RWPE1 (cell line): ENCODE measurements around the gene OTUD7B.

Experiments
- CTCF ChIA-PET: fragments of 350-600 bp; sonication (Branson Sonifier 250); formaldehyde crosslinking; extraction: SDS; loops from one replicate; lab custom pipeline; 2021; lab: Yijun Ruan, JAX
- POLR2A ChIA-PET: fragments of 400-600 bp; formaldehyde crosslinking; extraction: SDS; loops from one replicate; lab custom pipeline; 2020; ENCODE audit warnings: antibody characterized with exemption; ENCODE audit not compliant: low non-redundant PET; lab: Yijun Ruan, JAX
- DNase-seq: peaks from one replicate; pipeline ENCODE4 v3.0.0; 2012; ENCODE audit warnings: low spot score
- H3K27ac ChIP-seq: fragments of 450-650 bp; 2 replicates; pipeline ENCODE4 v1.5.1; 2017
- TF ChIP-seq, protein P1 (sequence below): fragments of 450-650 bp; conservative IDR thresholded peaks from 2 replicates; pipeline ENCODE4 v1.5.1; 2017; ENCODE audit warnings: low read depth, mild to moderate bottlenecking

OTUD7B gene

GRCh38 chr1:150008699-150009098 is 1.8 kb downstream of the OTUD7B start:
- no peak for DNase-seq
- no peak overlapping the region for H3K27ac ChIP-seq
- CTCF ChIA-PET, result no interaction called here
- POLR2A ChIA-PET, result interaction anchor here (0.7 kb wide), 1 partner anchor 37 kb away, joined by 3 read pairs; no protein-coding TSS in a partner anchor
- TF ChIP-seq, protein P1, sequence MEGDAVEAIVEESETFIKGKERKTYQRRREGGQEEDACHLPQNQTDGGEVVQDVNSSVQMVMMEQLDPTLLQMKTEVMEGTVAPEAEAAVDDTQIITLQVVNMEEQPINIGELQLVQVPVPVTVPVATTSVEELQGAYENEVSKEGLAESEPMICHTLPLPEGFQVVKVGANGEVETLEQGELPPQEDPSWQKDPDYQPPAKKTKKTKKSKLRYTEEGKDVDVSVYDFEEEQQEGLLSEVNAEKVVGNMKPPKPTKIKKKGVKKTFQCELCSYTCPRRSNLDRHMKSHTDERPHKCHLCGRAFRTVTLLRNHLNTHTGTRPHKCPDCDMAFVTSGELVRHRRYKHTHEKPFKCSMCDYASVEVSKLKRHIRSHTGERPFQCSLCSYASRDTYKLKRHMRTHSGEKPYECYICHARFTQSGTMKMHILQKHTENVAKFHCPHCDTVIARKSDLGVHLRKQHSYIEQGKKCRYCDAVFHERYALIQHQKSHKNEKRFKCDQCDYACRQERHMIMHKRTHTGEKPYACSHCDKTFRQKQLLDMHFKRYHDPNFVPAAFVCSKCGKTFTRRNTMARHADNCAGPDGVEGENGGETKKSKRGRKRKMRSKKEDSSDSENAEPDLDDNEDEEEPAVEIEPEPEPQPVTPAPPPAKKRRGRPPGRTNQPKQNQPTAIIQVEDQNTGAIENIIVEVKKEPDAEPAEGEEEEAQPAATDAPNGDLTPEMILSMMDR, result no peak

DNA sequence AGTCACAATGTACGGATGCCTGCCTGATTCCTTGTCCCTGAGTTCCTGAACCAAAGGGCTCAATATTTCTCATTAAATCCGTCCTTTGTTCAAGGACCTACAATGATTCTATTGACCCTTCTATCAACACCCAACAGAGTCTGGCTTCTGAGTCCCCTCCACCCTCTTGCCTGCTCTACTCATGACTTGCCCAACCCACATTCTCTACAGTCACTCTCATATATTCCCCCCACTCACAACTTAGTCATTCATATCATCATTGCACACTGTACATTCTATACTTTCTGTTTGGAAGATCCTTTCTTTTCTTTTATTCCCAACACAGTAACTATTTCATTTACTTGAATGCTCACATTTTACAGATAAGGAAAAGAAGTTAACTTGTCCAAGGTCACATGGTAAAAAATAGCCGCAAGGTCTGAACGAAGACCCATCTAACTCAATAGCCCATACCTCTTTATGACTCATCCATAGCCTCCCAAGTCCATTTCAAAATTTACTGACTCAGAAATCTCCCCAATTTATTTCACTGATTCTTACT is 3.6 kb downstream of the OTUD7B start:
- ChIA-PET POLR2A (no interaction called here), CTCF (interaction anchor here (0.6 kb wide), 1 partner anchor 39 kb away, joined by 6 read pairs; no protein-coding TSS in a partner anchor)

GRCh38 chr1:150005606-150006005 is 4.9 kb downstream of the OTUD7B start:
- CTCF ChIA-PET, result no interaction called here
- no peak overlapping the region for H3K27ac ChIP-seq
- POLR2A ChIA-PET, result no interaction called here
- TF ChIP-seq, protein P1, result no peak
- DNase-seq, result no peak

More for the DNA sequence above, 3.6 kb downstream of the OTUD7B start:
- no peak overlapping the region for H3K27ac ChIP-seq
- DNase-seq, result no peak
- TF ChIP-seq, protein P1, result no peak

- no peak overlapping the region for H3K27ac ChIP-seq
- ChIA-PET POLR2A (no interaction called here), CTCF (interaction anchor here (0.7 kb wide), 1 partner anchor 13 kb away, joined by 3 read pairs; no protein-coding TSS in a partner anchor)
- no peak for DNase-seq
- TF ChIP-seq, protein P1, result no peak
Measured at GRCh38 chr1:150003801-150004200, 6.7 kb downstream of the OTUD7B start.

- TF ChIP-seq, protein P1, result no peak
- CTCF ChIA-PET, result interaction anchor here (0.6 to 1.3 kb wide), 2 partner anchors 48 to 51 kb away, joined by 3 read pairs; no protein-coding TSS in a partner anchor
- H3K27ac ChIP-seq, result no peak overlapping the region
- POLR2A ChIA-PET, result no interaction called here
- DNase-seq, result no peak
Measured at GRCh38 chr1:150002217-150002616, 8.3 kb downstream of the OTUD7B start.

GRCh38 chr1:150001415-150001814 is 9.1 kb downstream of the OTUD7B start:
- DNase-seq, result no peak
- CTCF ChIA-PET, result no interaction called here
- TF ChIP-seq, protein P1, result no peak
- POLR2A ChIA-PET, result no interaction called here
- no peak overlapping the region for H3K27ac ChIP-seq
